H1 (cell line): Measurements from ENCODE around the gene TBC1D2. TPM values are rescaled to one million over a fixed set of nuclear protein-coding genes. Genes with fewer than 3 reads are reported as not detected.

ENCODE experiments used
- CTCF ChIA-PET: fragments of 300-600 bp; sonication (Branson Sonifier 250); formaldehyde crosslinking; loops from one replicate; lab custom pipeline; 2021; ENCODE audit not compliant: partially characterized antibody; lab: Charles Lee
- POLR2A ChIA-PET: fragments of 300-600 bp; sonication (Branson Sonifier 250); formaldehyde crosslinking; loops from one replicate; lab custom pipeline; 2021; ENCODE audit warnings: inconsistent platforms; ENCODE audit not compliant: partially characterized antibody; lab: Charles Lee
- DNase-seq, 2 experiments: peaks; one replicate each; pipeline versions ENCODE4 v3.0.0 to v3.0.0-alpha.2; 2010 to 2022; ENCODE audit warnings: low spot score in 2 of 2, low read depth in 1 of 2, mixed read lengths in 1 of 2
- FAIRE-seq: peaks from 2 replicates; lab custom pipeline; 2011; peaks lifted over from hg19 to GRCh38; lab: Jason Lieb, UNC
- H2AFZ ChIP-seq: 2 replicates; pipeline ENCODE4 v1.8.1; 2012; ENCODE audit warnings: low read length, inconsistent platforms
- H2AK5ac ChIP-seq: 2 replicates; pipeline ENCODE4 v1.6.1; 2013; ENCODE audit warnings: low read depth, low read length
- H2BK120ac ChIP-seq: replicated peaks from 2 replicates; pipeline ENCODE3; 2013; ENCODE audit warnings: low read depth, low read length, inconsistent platforms
- H2BK12ac ChIP-seq: 2 replicates; pipeline ENCODE4 v1.6.1; 2013; ENCODE audit warnings: low read depth, low read length
- H2BK15ac ChIP-seq: 2 replicates; pipeline ENCODE4 v1.6.1; 2013; ENCODE audit warnings: low read length
- H2BK20ac ChIP-seq: 2 replicates; pipeline ENCODE4 v1.6.1; 2013; ENCODE audit warnings: low read length
- H2BK5ac ChIP-seq: 2 replicates; pipeline ENCODE4 v1.6.1; 2013; ENCODE audit warnings: low read depth, low read length
- H3K14ac ChIP-seq: 2 replicates; pipeline ENCODE4 v1.6.1; 2013; ENCODE audit warnings: inconsistent platforms; ENCODE audit not compliant: insufficient read length
- H3K18ac ChIP-seq: 2 replicates; pipeline ENCODE4 v1.6.1; 2013; ENCODE audit warnings: low read length; ENCODE audit errors: extremely low read depth
- H3K23ac ChIP-seq: 2 replicates; pipeline ENCODE4 v1.6.1; 2013; ENCODE audit warnings: inconsistent platforms; ENCODE audit not compliant: insufficient read length
- H3K23me2 ChIP-seq: 2 replicates; pipeline ENCODE4 v1.6.1; 2013; ENCODE audit warnings: low read depth, low read length
- H3K27ac ChIP-seq: 2 replicates; pipeline ENCODE4 v1.6.1; 2011; ENCODE audit warnings: low read depth, low read length, inconsistent platforms
- H3K27me3 ChIP-seq, 4 experiments: replicated peaks in 1 of 4; 1 replicate in 1 of 4; 2 replicates in 3 of 4; pipeline versions ENCODE4 v1.6.1 to v1.8.1; 2011 to 2013; ENCODE audit warnings: low read length in 3 of 4, mild to moderate bottlenecking in 3 of 4, inconsistent platforms in 2 of 4, mixed read lengths in 2 of 4, moderate library complexity in 1 of 4; ENCODE audit not compliant: control insufficient read depth in 3 of 4, insufficient read depth in 3 of 4; ENCODE audit errors: extremely low read depth in 1 of 4
- H3K36me3 ChIP-seq, 4 experiments: 2 replicates each; pipeline versions ENCODE4 v1.6.1 to v1.8.1; 2011 to 2013; ENCODE audit warnings: mild to moderate bottlenecking in 4 of 4, low read length in 3 of 4, moderate library complexity in 2 of 4, control low read depth in 1 of 4, inconsistent platforms in 1 of 4; ENCODE audit not compliant: insufficient read depth in 4 of 4, control insufficient read depth in 2 of 4
- H3K4ac ChIP-seq: replicated peaks from 2 replicates; pipeline ENCODE3; 2013; ENCODE audit warnings: low read length, low read depth, mixed read lengths, inconsistent platforms; ENCODE audit not compliant: insufficient read length
- H3K4me1 ChIP-seq, 4 experiments: replicated peaks in 1 of 4; 1 replicate in 1 of 4; 2 replicates in 3 of 4; pipeline versions ENCODE4 v1.6.1 to v1.8.1; 2011 to 2013; ENCODE audit warnings: low read length in 3 of 4, inconsistent platforms in 2 of 4, mixed read lengths in 1 of 4; ENCODE audit not compliant: insufficient read depth in 4 of 4, control insufficient read depth in 3 of 4
- H3K4me2 ChIP-seq, 2 experiments: 2 replicates each; pipeline versions ENCODE4 v1.6.1 to v1.8.1; 2011 to 2013; ENCODE audit warnings: low read depth in 2 of 2, low read length in 2 of 2, control low read depth in 1 of 2, inconsistent platforms in 1 of 2, mild to moderate bottlenecking in 1 of 2; ENCODE audit not compliant: insufficient read depth in 1 of 2
- H3K4me3 ChIP-seq, 4 experiments: fragments of 200-600, 300-600 bp in 1 of 4; sonication (generic), shearing (Covaris generic), sonication (Bioruptor Twin) in 1 of 4; 2 replicates each; pipeline versions ENCODE4 v1.5.1 to v1.8.1; 2011 to 2016; ENCODE audit warnings: low read length in 4 of 4, low read depth in 3 of 4, control low read depth in 2 of 4, inconsistent platforms in 2 of 4, mild to moderate bottlenecking in 2 of 4, mixed read lengths in 1 of 4, moderate library complexity in 1 of 4; ENCODE audit not compliant: insufficient read depth in 2 of 4; ENCODE audit errors: extremely low read depth in 1 of 4
- H3K56ac ChIP-seq: replicated peaks from 2 replicates; pipeline ENCODE3; 2013; ENCODE audit warnings: low read depth, mild to moderate bottlenecking, mixed read lengths, low read length, inconsistent platforms; ENCODE audit not compliant: insufficient read length
- H3K79me1 ChIP-seq: 2 replicates; pipeline ENCODE4 v1.6.1; 2013; ENCODE audit warnings: low read depth, low read length, control low read depth
- H3K79me2 ChIP-seq, 2 experiments: 2 replicates each; pipeline versions ENCODE4 v1.6.1 to v1.8.1; 2012 to 2013; ENCODE audit warnings: low read length in 2 of 2, mild to moderate bottlenecking in 2 of 2, inconsistent platforms in 1 of 2; ENCODE audit not compliant: insufficient read depth in 2 of 2, control insufficient read depth in 1 of 2
- H3K9ac ChIP-seq, 4 experiments: replicated peaks in 1 of 4; 1 replicate in 1 of 4; 2 replicates in 3 of 4; pipeline versions ENCODE4 v1.6.1 to v1.8.1; 2011 to 2013; ENCODE audit warnings: low read depth in 3 of 4, low read length in 3 of 4, control low read depth in 2 of 4, mild to moderate bottlenecking in 2 of 4, moderate library complexity in 2 of 4, inconsistent platforms in 1 of 4; ENCODE audit errors: extremely low read depth in 1 of 4
- H3K9me3 ChIP-seq, 2 experiments: 2 replicates each; pipeline versions ENCODE4 v1.6.1 to v1.8.1; 2012 to 2013; ENCODE audit warnings: mild to moderate bottlenecking in 2 of 2, moderate library complexity in 2 of 2, control low read depth in 1 of 2, inconsistent platforms in 1 of 2, low read depth in 1 of 2, low read length in 1 of 2, mixed read lengths in 1 of 2; ENCODE audit not compliant: insufficient read depth in 2 of 2
- H4K20me1 ChIP-seq, 2 experiments: replicated peaks in 1 of 2; 2 replicates each; pipeline versions ENCODE3 to v1.8.1; 2011 to 2013; ENCODE audit warnings: inconsistent platforms in 2 of 2, low read length in 2 of 2, mild to moderate bottlenecking in 1 of 2; ENCODE audit not compliant: insufficient read depth in 2 of 2, control insufficient read depth in 1 of 2
- H4K5ac ChIP-seq: 2 replicates; pipeline ENCODE4 v1.6.1; 2013; ENCODE audit warnings: low read length, low read depth, mixed read lengths, inconsistent platforms; ENCODE audit not compliant: insufficient read length
- H4K8ac ChIP-seq: 2 replicates; pipeline ENCODE4 v1.8.0; 2013; ENCODE audit warnings: mild to moderate bottlenecking, moderate library complexity, low read length, inconsistent platforms; ENCODE audit not compliant: insufficient read depth; ENCODE audit errors: extremely low read depth
- H4K91ac ChIP-seq: replicated peaks from 2 replicates; pipeline ENCODE3; 2013; ENCODE audit warnings: low read length, mixed read lengths, inconsistent platforms; ENCODE audit not compliant: insufficient read length
- BACH1 ChIP-seq: IDR thresholded peaks from 2 replicates; pipeline ENCODE4 v1.6.1; 2012; ENCODE audit warnings: low read length, improper control_type of control experiment
- CEBPB ChIP-seq: IDR thresholded peaks from 2 replicates; pipeline ENCODE4 v1.6.1; 2012; ENCODE audit warnings: low read depth, low read length
- EGR1 ChIP-seq: IDR thresholded peaks from 2 replicates; pipeline ENCODE4 v1.6.1; 2011; ENCODE audit warnings: low read depth, low read length, borderline replicate concordance
- RNF2 ChIP-seq: fragments of 200-900, 300-1000 bp; sonication (generic); IDR thresholded peaks from 2 replicates; pipeline ENCODE4 v1.7.1; 2016; ENCODE audit warnings: borderline replicate concordance, low read depth, mild to moderate bottlenecking, antibody characterized with exemption, low read length; ENCODE audit not compliant: poor library complexity, severe bottlenecking; ENCODE audit errors: missing control alignments
- SIN3A ChIP-seq, 2 experiments: IDR thresholded peaks in 1 of 2; conservative IDR thresholded peaks in 1 of 2; 2 replicates each; pipeline ENCODE4 v1.6.1; 2011 to 2012; ENCODE audit warnings: low read length in 2 of 2, improper control_type of control experiment in 1 of 2, low read depth in 1 of 2, mild to moderate bottlenecking in 1 of 2
- SIX5 ChIP-seq: IDR thresholded peaks from 2 replicates; pipeline ENCODE4 v1.6.1; 2011; ENCODE audit warnings: mild to moderate bottlenecking, low read depth, low read length
- WGBS, 2 experiments: shearing (Covaris generic) in 1 of 2; methylation state at CpG; one replicate each; pipeline versions ENCODE4 v1.1.6 to v1.1.7; 2013 to 2015; ENCODE audit warnings: low lambda C conversion rate in 2 of 2, mixed read lengths in 2 of 2, inconsistent platforms in 1 of 2, low coverage in 1 of 2, missing lambda C conversion rate in 1 of 2; ENCODE audit not compliant: insufficient replicate concordance in 2 of 2, insufficient coverage in 1 of 2, insufficient read length in 1 of 2; ENCODE audit errors: extremely low coverage in 1 of 2, missing lambda C conversion rate in 1 of 2; 5-methylcytosine and 5-hydroxymethylcytosine counted together
- polyA plus RNA-seq, 7 experiments: library from polyadenylated mRNA; depleted of rRNA in 3 of 7; stranded (reverse) in 5 of 7; unstranded in 2 of 7; fragments of >200 nt in 5 of 7; fragments of 200-250 nt in 2 of 7; gene quantifications; 1 replicate in 5 of 7; 2 replicates in 1 of 7; 4 replicates in 1 of 7; pipeline versions ENCODE4 v1.2.1 to v1.2.3, GENCODE V29; 2011 to 2013; ENCODE audit warnings: missing spikeins in 2 of 7, mixed read lengths in 2 of 7
- total RNA-seq: library from RNA; stranded (reverse); fragmentation: NEBNext Ultra II Directional; extraction: Animal tissue kit (Norgen Biotek cat#: 25700); gene quantifications from 2 replicates; pipeline ENCODE4 v1.2.1, GENCODE V29; 2021
- TF ChIP-seq, protein P1 (sequence below): IDR thresholded peaks from 2 replicates; pipeline ENCODE4 v1.6.1; 2012; ENCODE audit warnings: inconsistent platforms

The TBC1D2 gene
- total and polyA plus RNA-seq, 2 of the 8 experiments (the other 6 are each of a cell fraction or from before 2014, with no cell fraction given), result 7.4 TPM

- Histone ChIP-seq H4K5ac (no peak overlapping the region), H3K36me3 (no peaks in the 10 kb centered on the region), H2BK12ac (no peak overlapping the region), H2AK5ac (no peak overlapping the region), H3K27me3 (peaks cover 0 to 2% (median 0%) of the 10 kb centered on the region in 4 experiments; a peak in 2 of 7 replicates), H3K9me3 (no peaks in the 10 kb centered on the region), H3K4ac (no peak overlapping the region), H3K23ac (no peak overlapping the region), H3K4me3 (no peak overlapping the region), H2BK120ac (no peak overlapping the region), H3K23me2 (no peaks in the 10 kb centered on the region), H3K56ac (no peak overlapping the region), H3K9ac (no peak overlapping the region), H3K27ac (no peak overlapping the region), H4K8ac (no peak overlapping the region), H2BK20ac (no peak overlapping the region), H2AFZ (no peak overlapping the region), H3K18ac (no peak overlapping the region), H4K20me1 (no peaks in the 10 kb centered on the region), H3K4me2 (no peak overlapping the region), H4K91ac (no peak overlapping the region), H3K14ac (no peak overlapping the region), H3K79me2 (no peaks in the 10 kb centered on the region), H2BK5ac (no peak overlapping the region), H2BK15ac (no peak overlapping the region), H3K4me1 (no peaks in the 10 kb centered on the region), H3K79me1 (no peaks in the 10 kb centered on the region)
- ChIA-PET POLR2A (no interaction called here), CTCF (interaction anchor here (1.5 kb wide), 1 partner anchor 17 kb away, joined by 3 read pairs; no protein-coding TSS in a partner anchor)
- FAIRE-seq (no peak), DNase-seq (no peak)
- 73% methylated on average over 4 of the region's 4 CpGs; no CpG with 5 or more reads in 1 of the 2 experiments for WGBS, 2 experiments
- no peak for TF ChIP-seq BACH1
- TF ChIP-seq CEBPB, result no peak
- TF ChIP-seq, protein P1, sequence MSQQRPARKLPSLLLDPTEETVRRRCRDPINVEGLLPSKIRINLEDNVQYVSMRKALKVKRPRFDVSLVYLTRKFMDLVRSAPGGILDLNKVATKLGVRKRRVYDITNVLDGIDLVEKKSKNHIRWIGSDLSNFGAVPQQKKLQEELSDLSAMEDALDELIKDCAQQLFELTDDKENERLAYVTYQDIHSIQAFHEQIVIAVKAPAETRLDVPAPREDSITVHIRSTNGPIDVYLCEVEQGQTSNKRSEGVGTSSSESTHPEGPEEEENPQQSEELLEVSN, result no peak
- TF ChIP-seq RNF2, result no peak
- no peak for TF ChIP-seq EGR1
- no peak for TF ChIP-seq SIN3A (conservative IDR thresholded peaks at IDR 0.05 in 1 of 2, IDR thresholded peaks at IDR 0.05 in 1 of 2; ENCODE audit: low read depth in 1 of 2, low read length in 2 of 2)
- TF ChIP-seq SIX5, result no peak
These were observed 30.0 kb upstream of the TBC1D2 start for GRCh38 chr9:98285446-98285845.
